Activated naive CD8-positive, alpha-beta T cell treated with anti-CD3 and anti-CD28 coated beads for 36 hours (primary cell): ENCODE results near the gene CGB7. TPM values are rescaled to one million over a fixed set of nuclear protein-coding genes. Genes with fewer than 3 reads are reported as not detected.
"Not testable (repeated sequence)": the region's sequence is repeated elsewhere in the genome, so short reads cannot be mapped to it uniquely, and the experiment has no call there.

Source experiments
- DNase-seq: peaks from one replicate; pipeline ENCODE4 v3.0.0; 2021
- H3K27ac Mint-ChIP-seq: one replicate; pipeline ENCODE4 v1.8.0; 2022; ENCODE audit warnings: mild to moderate bottlenecking, moderate library complexity, mixed read lengths
- H3K27me3 Mint-ChIP-seq: one replicate; pipeline ENCODE4 v1.8.0; 2022; ENCODE audit warnings: mild to moderate bottlenecking, mixed read lengths
- H3K36me3 Mint-ChIP-seq: one replicate; pipeline ENCODE4 v1.8.0; 2021; ENCODE audit warnings: mild to moderate bottlenecking, mixed read lengths
- H3K4me1 Mint-ChIP-seq: one replicate; pipeline ENCODE4 v1.8.0; 2021; ENCODE audit warnings: mixed read lengths
- H3K4me3 Mint-ChIP-seq: one replicate; pipeline ENCODE4 v1.8.0; 2022; ENCODE audit warnings: mild to moderate bottlenecking, moderate library complexity, mixed read lengths
- H3K9me3 Mint-ChIP-seq: one replicate; pipeline ENCODE4 v1.8.0; 2022; ENCODE audit warnings: mixed read lengths
- total RNA-seq, 2 experiments: library from RNA; stranded (reverse); gene quantifications; one replicate each; pipeline ENCODE4 v1.2.3, GENCODE V29; 2021

The CGB7 gene
- total RNA-seq, 2 experiments from 2014 or later: not detected

- not testable (repeated sequence) for H3K27me3 Mint-ChIP-seq, H3K36me3 Mint-ChIP-seq, H3K4me1 Mint-ChIP-seq, H3K9me3 Mint-ChIP-seq, H3K4me3 Mint-ChIP-seq, H3K27ac Mint-ChIP-seq
- DNase-seq: peak; percentile 71
Observed at GRCh38 chr19:49036815-49037214, 20.7 kb downstream of the CGB7 start, which contains the start of gene CGB1. CGB1 (minus strand) TSS chr19:49036895; CDS start chr19:49036711, 184 bp downstream.

- Mint-ChIP-seq H3K27me3 (peaks cover 10% of the 10 kb centered on the region), H3K4me3 (peak within 1 kb of the TSS; percentile 19), H3K27ac (peak within 1 kb of the TSS; percentile 68)
- not testable (repeated sequence) for H3K4me1 Mint-ChIP-seq, H3K9me3 Mint-ChIP-seq, H3K36me3 Mint-ChIP-seq
- DNase-seq: peak; percentile 78
Observed at GRCh38 chr19:49031642-49032301, 25.8 kb downstream of the CGB7 start, which contains the start of gene CGB2. CGB2 (plus strand) TSS chr19:49031890; CDS start chr19:49032096, 206 bp downstream.

GRCh38 chr19:49030323-49030722, 27.2 kb downstream of the CGB7 start:
- not testable (repeated sequence) for DNase-seq, H3K4me1 Mint-ChIP-seq, H3K27ac Mint-ChIP-seq, H3K27me3 Mint-ChIP-seq, H3K4me3 Mint-ChIP-seq, H3K9me3 Mint-ChIP-seq, H3K36me3 Mint-ChIP-seq

DNA sequence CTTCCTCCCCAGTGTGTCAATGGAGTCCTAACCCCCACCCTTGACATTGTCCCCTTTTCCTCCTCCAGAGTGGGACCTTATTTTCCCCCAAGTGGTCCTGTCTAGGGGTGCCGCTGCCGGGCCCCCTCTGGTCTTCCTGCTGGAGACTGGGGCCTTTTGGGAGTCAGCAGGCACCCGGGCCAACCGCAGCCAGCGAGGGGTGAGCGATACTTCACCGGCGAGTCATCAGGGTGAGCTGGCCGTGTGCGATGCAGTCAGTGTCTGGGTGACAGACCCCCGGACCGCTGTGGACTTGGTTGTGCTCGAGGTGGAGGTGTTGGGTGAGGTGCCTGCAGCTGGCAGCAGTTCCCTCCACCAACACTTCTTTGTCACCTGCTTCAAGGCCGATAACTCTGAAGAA, 27.8 kb downstream of the CGB7 start:
- H3K4me3 Mint-ChIP-seq, H3K4me1 Mint-ChIP-seq, H3K9me3 Mint-ChIP-seq, H3K36me3 Mint-ChIP-seq, H3K27ac Mint-ChIP-seq, H3K27me3 Mint-ChIP-seq, DNase-seq: not testable (repeated sequence)

DNA sequence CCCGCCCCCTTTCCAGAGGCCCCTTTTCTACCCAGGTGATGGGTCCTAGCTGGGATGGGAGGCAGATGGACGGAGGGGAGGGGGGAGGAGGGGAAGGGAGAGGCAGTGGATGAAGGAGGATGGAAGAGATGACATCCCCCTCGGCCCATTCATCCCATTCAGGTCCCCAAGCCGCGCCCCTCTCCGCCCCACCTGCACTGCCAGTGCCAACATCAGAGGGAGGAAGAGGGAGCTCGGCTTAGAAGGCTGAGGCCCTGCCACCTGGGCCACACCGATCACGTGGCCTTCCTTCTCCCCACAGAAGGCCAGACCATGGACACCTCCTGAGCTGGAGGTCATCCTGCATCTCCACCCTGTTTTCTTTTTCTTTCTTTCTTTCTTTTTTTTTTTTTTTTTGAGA, 28.9 kb downstream of the CGB7 start:
- not testable (repeated sequence) for H3K27ac Mint-ChIP-seq, DNase-seq, H3K4me1 Mint-ChIP-seq, H3K36me3 Mint-ChIP-seq, H3K9me3 Mint-ChIP-seq, H3K4me3 Mint-ChIP-seq, H3K27me3 Mint-ChIP-seq

DNA sequence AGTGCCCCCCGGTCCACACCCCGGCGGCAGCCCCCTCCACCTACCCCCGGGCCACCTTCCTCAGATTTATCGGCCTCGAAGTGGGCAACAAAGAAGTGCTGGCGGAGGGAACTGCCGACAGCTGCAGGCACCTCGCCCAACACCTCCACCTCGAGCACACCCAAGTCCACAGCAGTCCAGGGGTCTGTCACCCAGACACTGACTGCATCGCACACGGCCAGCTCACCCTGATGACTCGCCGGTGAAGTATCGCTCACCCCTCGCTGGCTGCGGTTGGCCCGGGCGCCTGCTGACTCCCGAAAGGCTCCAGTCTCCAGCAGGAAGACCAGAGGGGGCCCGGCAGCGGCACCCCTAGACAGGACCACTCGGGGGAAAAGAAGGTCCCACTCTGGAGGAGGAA, 31.9 kb downstream of the CGB7 start:
- DNase-seq, H3K27me3 Mint-ChIP-seq, H3K4me3 Mint-ChIP-seq, H3K4me1 Mint-ChIP-seq, H3K36me3 Mint-ChIP-seq, H3K27ac Mint-ChIP-seq, H3K9me3 Mint-ChIP-seq: not testable (repeated sequence)

- not testable (repeated sequence) for H3K9me3 Mint-ChIP-seq, H3K4me1 Mint-ChIP-seq, H3K27me3 Mint-ChIP-seq, H3K4me3 Mint-ChIP-seq, DNase-seq, H3K36me3 Mint-ChIP-seq, H3K27ac Mint-ChIP-seq
Observed at GRCh38 chr19:49025088-49025487, 32.5 kb downstream of the CGB7 start.

DNA sequence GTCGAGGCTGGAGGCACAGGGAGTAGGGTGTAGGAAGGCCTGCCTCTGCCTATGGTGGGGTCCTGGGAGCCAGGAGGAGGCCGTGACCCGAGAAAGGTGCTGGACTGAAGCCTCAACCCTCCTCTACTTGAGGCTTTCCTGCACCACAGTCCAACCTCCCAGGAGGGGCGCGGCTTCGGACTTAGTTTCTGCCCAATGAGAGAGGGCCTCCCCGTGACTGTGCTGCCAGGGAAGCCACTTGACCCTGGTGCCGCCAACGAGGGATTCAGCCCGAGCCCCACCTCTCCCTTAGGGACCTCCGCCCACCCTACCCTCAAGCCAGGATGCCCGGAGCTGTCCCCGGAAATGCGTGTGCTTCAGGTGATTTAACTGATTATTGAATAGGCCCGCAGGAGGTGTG, 33.3 kb downstream of the CGB7 start, which contains the start of gene CGB3:
Gene CGB3, minus strand, starts transcription at position 101 of the 400 bp plus-strand sequence. CDS start 362 bp downstream, outside the sequence.
- not testable (repeated sequence) for H3K27ac Mint-ChIP-seq, DNase-seq, H3K36me3 Mint-ChIP-seq, H3K9me3 Mint-ChIP-seq, H3K4me3 Mint-ChIP-seq, H3K4me1 Mint-ChIP-seq
- H3K27me3 Mint-ChIP-seq: peaks cover 11% of the 10 kb centered on the region

DNA sequence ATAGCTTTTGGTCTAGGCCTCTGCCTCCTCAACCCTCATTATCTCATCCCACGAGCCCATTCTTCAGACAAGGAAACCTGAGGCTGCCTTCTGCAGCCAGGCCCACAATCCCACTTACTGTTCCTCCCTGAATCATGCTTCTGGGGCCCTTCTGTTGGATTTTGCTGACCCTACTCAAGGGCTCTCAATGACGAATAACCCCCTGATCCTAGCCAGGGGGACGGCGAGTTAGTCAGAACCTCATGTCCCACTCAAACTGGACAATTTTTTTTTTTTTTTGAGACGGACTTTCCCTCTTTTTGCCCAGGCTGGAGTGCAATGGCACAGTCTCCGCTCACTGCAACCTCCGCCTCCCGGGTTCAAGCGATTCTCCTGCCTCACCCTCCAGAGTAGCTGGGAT, 35.4 kb downstream of the CGB7 start:
- H3K27me3 Mint-ChIP-seq: peaks cover 19% of the 10 kb centered on the region
- H3K9me3 Mint-ChIP-seq: no peaks in the 10 kb centered on the region
- H3K27ac Mint-ChIP-seq: no peak overlapping the region
- no peaks in the 10 kb centered on the region for H3K36me3 Mint-ChIP-seq
- H3K4me3 Mint-ChIP-seq: no peak overlapping the region
- DNase-seq: no peak
- peaks cover 19% of the 10 kb centered on the region for H3K4me1 Mint-ChIP-seq

DNA sequence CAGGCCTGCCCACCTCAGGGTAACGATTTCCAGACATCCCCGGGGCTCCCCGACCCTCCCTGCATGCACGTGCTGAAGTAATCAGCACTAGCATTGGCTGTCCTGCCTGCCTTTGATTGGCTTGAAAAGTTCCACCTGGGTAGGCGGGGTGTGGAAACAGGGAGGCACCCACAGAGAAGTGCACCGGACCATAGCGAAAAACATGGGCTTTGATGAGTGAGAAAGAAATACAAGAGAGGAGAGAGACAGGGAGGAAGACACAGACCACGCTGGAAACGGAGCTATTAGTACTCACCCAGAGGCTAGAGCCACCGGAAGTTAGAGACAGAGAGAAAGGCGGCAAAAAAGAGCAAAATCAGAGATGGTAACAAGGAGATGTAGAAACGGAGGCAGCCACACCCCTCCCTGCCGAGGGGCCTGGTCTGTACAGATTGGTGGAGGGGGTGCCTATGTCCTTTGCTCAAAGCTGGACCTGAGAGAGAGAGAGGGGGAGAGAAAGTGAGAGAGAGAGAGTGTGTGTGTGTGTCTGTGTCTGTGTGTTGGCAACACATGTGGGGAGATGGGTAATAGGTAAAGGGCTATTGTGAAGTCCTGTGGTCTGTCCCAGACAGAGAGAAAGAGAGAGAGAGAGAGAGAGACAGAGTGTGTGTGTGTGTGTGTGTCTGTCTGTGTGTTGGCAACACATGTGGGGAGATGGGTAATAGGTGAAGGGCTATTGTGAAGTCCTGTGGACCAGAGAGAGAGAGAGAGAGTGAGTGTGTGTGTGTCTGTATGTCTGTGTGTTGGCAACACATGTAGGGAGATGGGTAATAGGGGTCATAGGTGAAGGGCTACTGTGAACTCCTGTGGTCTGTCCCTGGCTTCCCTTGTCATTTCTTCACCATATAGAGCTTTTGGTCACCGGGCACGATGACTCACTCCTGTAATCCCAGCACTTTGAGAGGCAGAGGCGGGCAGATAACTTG, 36.3 kb downstream of the CGB7 start:
- no peaks in the 10 kb centered on the region for H3K9me3 Mint-ChIP-seq
- H3K4me1 Mint-ChIP-seq: peaks cover 19% of the 10 kb centered on the region
- no peak overlapping the region for H3K4me3 Mint-ChIP-seq
- H3K27me3 Mint-ChIP-seq: peaks cover 19% of the 10 kb centered on the region
- DNase-seq: peak; percentile 17
- peak overlapping the region; percentile 12 for H3K27ac Mint-ChIP-seq
- no peaks in the 10 kb centered on the region for H3K36me3 Mint-ChIP-seq

DNA sequence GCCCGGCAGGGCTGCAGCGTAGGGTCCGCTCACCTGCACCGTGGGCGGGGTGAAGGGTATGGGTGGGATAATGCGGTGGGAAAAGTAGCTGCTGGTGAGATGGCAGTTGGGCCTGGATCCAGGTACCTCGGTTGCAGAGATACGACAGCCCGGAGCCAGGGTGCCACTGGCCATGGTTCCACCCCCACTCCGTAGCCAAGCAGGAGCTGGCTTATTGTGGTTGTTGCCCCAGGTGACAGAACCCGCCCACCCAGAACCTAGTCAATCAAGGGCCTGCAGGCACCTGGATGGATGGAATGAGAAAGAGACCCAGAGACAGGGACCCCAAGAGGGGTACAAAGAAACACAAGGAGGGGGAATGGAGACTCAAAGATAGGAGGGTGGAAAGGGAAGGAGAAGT, 37.2 kb downstream of the CGB7 start:
- Mint-ChIP-seq H3K36me3 (no peaks in the 10 kb centered on the region), H3K4me3 (no peak overlapping the region), H3K9me3 (no peaks in the 10 kb centered on the region), H3K27ac (no peak overlapping the region), H3K4me1 (peaks cover 19% of the 10 kb centered on the region), H3K27me3 (peaks cover 19% of the 10 kb centered on the region)
- no peak for DNase-seq

DNA sequence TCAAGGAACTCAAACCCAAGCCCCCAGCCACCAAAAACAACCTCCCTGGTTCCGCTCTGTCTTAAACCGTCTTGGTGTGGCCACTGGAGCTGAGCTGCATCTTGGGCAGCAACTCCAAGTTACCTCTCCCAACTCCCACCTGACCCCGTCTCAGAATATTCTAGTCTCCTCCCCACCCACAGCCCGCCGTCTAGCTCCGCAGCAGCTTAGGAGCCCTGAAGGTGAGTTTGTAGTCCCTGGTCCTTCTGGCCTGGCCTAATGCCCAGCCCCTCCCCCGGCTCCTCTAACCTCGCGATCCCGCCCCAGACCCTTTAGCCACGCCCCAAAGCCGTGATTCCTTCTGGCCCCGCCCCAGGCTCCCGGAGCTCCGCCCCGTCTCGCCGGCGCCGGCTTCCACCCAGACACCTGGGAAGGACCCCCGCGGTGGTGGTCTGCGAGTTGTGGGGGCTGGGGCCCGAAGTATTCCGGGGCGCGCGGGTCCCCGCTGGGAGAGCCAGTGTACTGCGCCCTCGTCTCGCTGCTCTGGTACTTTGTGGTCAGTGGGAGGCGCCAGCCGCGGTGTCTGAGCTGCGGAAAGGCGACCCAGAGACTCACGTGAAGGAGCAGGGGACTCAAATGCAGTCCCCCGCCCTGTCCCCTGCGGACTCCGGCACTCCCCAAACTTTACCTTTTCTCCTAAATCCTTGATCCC, 38.2 kb downstream of the CGB7 start:
- DNase-seq: peak; percentile 58
- Mint-ChIP-seq H3K9me3 (no peaks in the 10 kb centered on the region), H3K36me3 (no peaks in the 10 kb centered on the region), H3K4me1 (peaks cover 19% of the 10 kb centered on the region), H3K27ac (no peak overlapping the region), H3K27me3 (peaks cover 19% of the 10 kb centered on the region), H3K4me3 (peak overlapping the region; percentile 74)

DNA sequence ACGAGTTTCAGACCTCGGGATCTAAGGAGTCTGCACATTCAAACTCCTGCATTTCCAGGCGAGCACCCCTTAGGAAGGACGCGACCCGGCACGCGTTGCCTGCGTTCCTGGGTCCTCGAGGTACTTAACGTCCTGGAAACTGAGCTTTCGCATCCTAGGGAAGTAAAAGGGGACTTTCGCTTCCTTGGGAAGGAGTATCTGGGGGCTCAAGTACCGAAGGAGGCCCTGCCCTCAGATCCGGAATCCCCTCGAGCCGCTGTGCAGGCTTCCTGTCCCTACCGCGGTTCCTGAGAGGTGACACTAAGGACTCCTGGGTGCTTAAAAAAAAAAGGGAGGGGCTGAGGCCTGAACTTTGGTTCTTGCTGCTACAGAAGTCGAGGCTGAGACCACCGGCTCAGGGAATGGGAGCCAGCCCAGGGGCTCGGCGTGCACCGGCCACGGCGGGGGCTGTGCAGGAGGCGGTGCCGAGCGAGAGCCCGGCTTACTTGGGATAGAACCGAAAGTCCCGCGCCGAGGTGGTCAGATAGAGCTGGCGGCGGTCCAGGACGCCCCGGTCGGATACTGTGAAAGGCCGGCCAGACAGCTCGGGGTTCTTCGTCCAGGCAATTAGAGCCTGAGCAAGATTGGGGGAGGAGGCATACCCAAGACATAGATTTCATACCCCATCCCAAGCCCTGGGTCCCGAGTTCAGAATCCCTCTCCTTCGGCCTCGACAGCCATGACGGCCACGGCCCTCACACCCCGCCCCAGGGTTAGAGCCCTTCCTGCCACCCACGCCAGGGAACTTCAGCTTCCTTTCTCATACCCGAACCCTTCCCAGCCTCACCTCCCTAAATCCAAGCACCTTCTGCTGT, 38.9 kb downstream of the CGB7 start:
- H3K27ac Mint-ChIP-seq, H3K9me3 Mint-ChIP-seq, H3K36me3 Mint-ChIP-seq: not testable (repeated sequence)
- peak; percentile 23 for DNase-seq
- Mint-ChIP-seq H3K4me1 (peaks cover 19% of the 10 kb centered on the region), H3K4me3 (peak overlapping the region; percentile 74), H3K27me3 (peaks cover 19% of the 10 kb centered on the region)

DNA sequence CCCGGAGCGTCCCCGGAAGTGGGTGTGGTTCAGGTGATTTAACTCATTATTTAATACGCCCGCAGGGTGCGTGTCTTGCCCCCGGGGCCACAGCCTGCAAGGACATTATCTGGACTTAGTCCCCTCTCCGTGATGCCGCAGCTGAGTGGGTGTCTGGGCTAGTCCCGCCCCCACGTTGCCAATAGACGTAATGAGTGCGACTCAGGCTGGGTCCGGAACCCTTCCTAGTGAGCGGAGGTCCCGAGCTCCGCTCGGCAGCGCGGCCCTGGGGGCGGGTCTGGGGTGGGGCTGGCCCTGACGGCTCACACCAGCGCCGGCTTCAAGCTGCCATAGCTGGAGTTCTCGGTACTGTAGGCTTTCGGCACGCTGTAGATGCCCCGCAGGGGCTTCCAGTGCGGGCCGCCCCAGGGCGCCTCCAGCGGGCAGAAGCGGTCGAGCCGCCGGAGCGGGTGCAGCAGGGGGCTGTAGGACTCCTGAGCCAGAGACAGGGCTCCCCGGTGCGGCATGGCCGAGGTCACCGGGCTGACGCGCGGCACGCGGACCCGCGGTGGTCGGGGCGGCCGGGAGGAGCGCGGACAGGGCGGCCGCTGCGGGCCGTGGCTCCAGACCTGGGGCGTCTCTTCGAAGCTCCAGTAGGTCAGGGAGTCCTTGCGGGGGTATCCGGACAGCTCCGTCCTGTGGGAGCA, 39.7 kb downstream of the CGB7 start:
- peak; percentile 76 for DNase-seq
- Mint-ChIP-seq H3K36me3 (peaks cover 3% of the 10 kb centered on the region), H3K4me3 (peak overlapping the region; percentile 13), H3K9me3 (no peaks in the 10 kb centered on the region), H3K27ac (no peak overlapping the region), H3K4me1 (peaks cover 19% of the 10 kb centered on the region), H3K27me3 (peaks cover 19% of the 10 kb centered on the region)
